Calu3 (cell line): ENCODE results near the gene ASXL2. TPM values are rescaled to one million over a fixed set of nuclear protein-coding genes. Genes with fewer than 3 reads are reported as not detected.
A peak's percentile ranks its signal among the peaks of the same experiment; 100 is the strongest.

ENCODE experiments used
- BruUV-seq: library from RNA; stranded (reverse); fragments of 400-500 nt; replicated peaks from 2 replicates; lab custom pipeline; 2021; lab: Mats Ljungman, UMichigan
- CTCF ChIA-PET: fragments of 300-600 bp; sonication (Branson Sonifier 250); formaldehyde crosslinking; loops from one replicate; lab custom pipeline; 2022; ENCODE audit warnings: antibody characterized with exemption; lab: Charles Lee
- DNase-seq: peaks from one replicate; pipeline ENCODE4 v3.0.0; 2022
- H3K27ac Mint-ChIP-seq: one replicate; pipeline ENCODE4 v1.8.0; 2022; ENCODE audit warnings: mixed read lengths; ENCODE audit not compliant: unreplicated experiment
- H3K27me3 Mint-ChIP-seq: one replicate; pipeline ENCODE4 v1.8.0; 2022; ENCODE audit warnings: mixed read lengths; ENCODE audit not compliant: unreplicated experiment
- H3K36me3 Mint-ChIP-seq: one replicate; pipeline ENCODE4 v1.8.0; 2022; ENCODE audit warnings: mild to moderate bottlenecking, moderate library complexity, mixed read lengths; ENCODE audit not compliant: insufficient read depth, unreplicated experiment
- H3K4me1 Mint-ChIP-seq: one replicate; pipeline ENCODE4 v1.8.0; 2022; ENCODE audit warnings: mild to moderate bottlenecking, low read depth, mixed read lengths; ENCODE audit not compliant: unreplicated experiment
- H3K4me3 Mint-ChIP-seq: one replicate; pipeline ENCODE4 v1.8.0; 2022; ENCODE audit warnings: mild to moderate bottlenecking, low read depth, moderate library complexity, mixed read lengths; ENCODE audit not compliant: unreplicated experiment
- H3K9me3 Mint-ChIP-seq: one replicate; pipeline ENCODE4 v1.8.0; 2022; ENCODE audit warnings: low read depth, mixed read lengths; ENCODE audit not compliant: unreplicated experiment
- CTCF ChIP-seq: fragments of 200-600 bp; IDR thresholded peaks from one replicate; pipeline ENCODE4 v1.8.0; 2022; ENCODE audit warnings: antibody characterized with exemption; ENCODE audit not compliant: unreplicated experiment
- intact Hi-C: fragments of 100-400 bp; cut with micrococcal nuclease; formaldehyde crosslinking; loops from one replicate; pipeline ENCODE4 v1.10.0; 2022; ENCODE audit not compliant: unreplicated experiment
- total RNA-seq: library from RNA; stranded (reverse); gene quantifications from 2 replicates; pipeline ENCODE4 v1.2.3, GENCODE V29; 2022

The ASXL2 gene
- total RNA-seq, 1 experiment from 2014 or later, result 42.8 TPM

DNA sequence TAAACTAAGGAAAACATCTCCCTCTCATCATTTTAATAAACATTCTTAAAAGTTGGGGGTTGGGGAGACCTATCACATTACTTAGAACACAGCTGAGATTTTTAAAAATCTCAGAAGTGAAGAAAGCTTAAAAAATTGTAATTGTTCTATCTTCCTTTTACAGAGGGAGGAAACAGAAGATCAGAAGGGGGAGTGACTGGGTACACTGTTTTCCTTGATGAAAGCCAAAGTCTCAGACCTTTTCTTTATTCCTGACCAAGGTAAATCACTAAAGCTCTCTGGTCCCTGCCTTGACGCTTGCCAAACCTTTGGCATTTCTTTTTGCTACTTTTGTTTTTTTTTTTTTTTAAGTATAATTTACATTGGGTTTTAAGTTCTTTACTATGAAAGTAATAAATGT is 119.9 kb downstream of the ASXL2 start:
- Mint-ChIP-seq H3K9me3 (no peaks in the 10 kb centered on the region), H3K36me3 (peaks cover 30% of the 10 kb centered on the region), H3K4me3 (no peak overlapping the region), H3K27me3 (no peaks in the 10 kb centered on the region), H3K27ac (no peak overlapping the region), H3K4me1 (peaks cover 13% of the 10 kb centered on the region)
- no TSS peak for BruUV-seq
- CTCF ChIA-PET, result interaction anchor here (0.6 to 1.4 kb wide), 4 partner anchors 150 to 198 kb away, joined by 3 to 4 read pairs (median 3); no protein-coding TSS in a partner anchor
- DNase-seq, result no peak
- intact Hi-C loops, result no loop called here
- no peak for TF ChIP-seq CTCF

GRCh38 chr2:25757906-25758305 is 120.4 kb downstream of the ASXL2 start:
- H3K9me3 Mint-ChIP-seq, result no peaks in the 10 kb centered on the region
- no peak for TF ChIP-seq CTCF
- H3K36me3 Mint-ChIP-seq, result peaks cover 26% of the 10 kb centered on the region
- peak overlapping the region; percentile 63 for H3K27ac Mint-ChIP-seq
- peak; percentile 10 for DNase-seq
- intact Hi-C loops, result no loop called here
- CTCF ChIA-PET, result interaction anchor here (0.6 to 1.4 kb wide), 5 partner anchors 150 to 1373 kb away, joined by 3 to 10 read pairs (median 3); no protein-coding TSS in a partner anchor
- no peak overlapping the region for H3K4me3 Mint-ChIP-seq
- no TSS peak for BruUV-seq
- peaks cover 13% of the 10 kb centered on the region for H3K4me1 Mint-ChIP-seq
- H3K27me3 Mint-ChIP-seq, result no peaks in the 10 kb centered on the region

DNA sequence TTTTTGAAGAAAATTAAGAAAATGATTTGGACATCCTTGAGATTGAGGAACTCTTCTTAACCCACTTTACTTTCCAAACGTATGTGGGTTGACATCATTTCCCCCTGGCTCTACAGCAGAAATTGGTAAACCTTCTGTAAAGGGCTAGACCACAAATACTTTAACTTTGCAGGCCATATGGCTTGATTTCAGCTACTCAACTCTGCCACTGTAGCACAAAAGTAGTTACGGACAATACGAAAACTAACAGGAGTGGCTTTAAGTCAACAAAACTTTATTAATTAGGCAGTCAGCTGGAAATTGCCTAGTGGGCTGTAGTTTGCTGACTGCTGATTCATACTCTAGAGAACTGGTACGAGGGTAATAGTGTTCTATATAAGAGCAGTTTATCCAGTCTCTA is 121.8 kb downstream of the ASXL2 start:
- CTCF ChIA-PET, result no interaction called here
- no peak for DNase-seq
- TF ChIP-seq CTCF, result no peak
- Mint-ChIP-seq H3K4me3 (no peak overlapping the region), H3K4me1 (peaks cover 13% of the 10 kb centered on the region), H3K9me3 (no peaks in the 10 kb centered on the region), H3K36me3 (peaks cover 20% of the 10 kb centered on the region), H3K27me3 (no peaks in the 10 kb centered on the region), H3K27ac (no peak overlapping the region)
- intact Hi-C loops, result no loop called here
- BruUV-seq, result no TSS peak

DNA sequence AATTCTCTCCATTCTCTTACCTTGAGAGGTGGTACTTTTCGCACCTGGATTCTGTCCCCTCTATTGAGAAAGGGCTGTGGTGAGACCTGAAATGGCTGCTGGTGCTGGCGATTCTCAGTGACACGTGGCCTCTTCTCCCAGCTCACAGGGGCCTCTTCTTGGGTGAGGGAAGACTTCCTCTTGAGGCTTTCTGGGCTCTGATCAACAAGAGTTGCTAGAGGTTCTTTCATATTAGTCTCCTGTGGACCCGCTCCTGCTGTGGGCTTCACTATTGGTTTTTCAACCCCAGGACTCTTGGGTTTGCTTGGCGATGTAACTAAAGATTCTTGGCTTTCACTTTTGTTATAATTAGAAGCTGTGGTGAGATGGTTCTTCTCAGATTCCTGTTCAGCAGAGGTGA is 128.6 kb downstream of the ASXL2 start:
- intact Hi-C loops, result no loop called here
- DNase-seq, result no peak
- CTCF ChIA-PET, result no interaction called here

More for the DNA sequence above, 128.6 kb downstream of the ASXL2 start:
- Mint-ChIP-seq H3K4me1 (no peaks in the 10 kb centered on the region), H3K9me3 (no peaks in the 10 kb centered on the region), H3K27me3 (no peaks in the 10 kb centered on the region), H3K36me3 (peaks cover 3% of the 10 kb centered on the region), H3K4me3 (no peak overlapping the region), H3K27ac (no peak overlapping the region)
- BruUV-seq, result no TSS peak
- no peak for TF ChIP-seq CTCF
